Measurements from ENCODE around the gene CCDC12.

DNA sequence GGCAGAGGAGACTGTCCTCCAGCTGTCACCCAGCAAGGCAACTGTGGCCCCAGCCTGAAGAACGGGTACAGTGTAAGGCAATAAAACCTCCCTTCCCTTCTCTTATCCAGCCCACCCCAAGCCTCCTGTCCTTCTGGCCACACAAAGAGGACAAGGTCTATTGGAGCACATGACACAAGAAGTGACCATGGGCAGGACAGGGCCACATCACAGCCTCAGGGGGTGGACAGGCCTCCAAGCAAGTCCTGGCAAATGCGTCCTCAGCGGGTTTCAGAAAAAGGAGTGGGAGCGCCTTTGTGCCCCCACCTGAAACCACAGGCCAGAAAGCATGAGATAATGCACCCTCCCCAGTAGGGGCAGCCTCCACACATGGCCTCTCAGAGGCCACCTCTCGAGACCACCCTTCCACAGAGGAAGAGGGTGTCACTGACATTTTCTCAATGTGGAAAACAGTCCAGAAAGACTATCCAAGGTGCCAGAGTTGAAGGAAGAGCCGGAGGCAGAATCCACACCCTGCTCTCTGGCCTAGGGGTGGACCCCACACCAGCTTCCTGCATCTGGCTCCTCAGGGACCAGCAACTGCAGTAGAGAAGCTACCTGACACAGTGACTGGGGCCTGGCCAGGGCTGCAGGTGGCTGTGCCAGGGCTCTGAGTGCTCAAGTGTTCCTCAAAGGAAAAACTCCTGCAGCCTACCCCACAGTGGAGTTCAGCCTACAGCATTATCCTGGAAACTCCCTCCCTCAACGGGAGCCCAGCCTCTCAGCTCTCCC lies 43.9 kb downstream of the CCDC12 start:
- TF ChIP-seq EZH2 (IDR thresholded peaks at IDR 0.05; ENCODE audit: insufficient read depth, poor library complexity, severe bottlenecking) (no peak), EZH2phosphoT487 (IDR thresholded peaks at IDR 0.05; ENCODE audit: insufficient read depth, low read depth) (no peak)

Data from GM23248 (cell line).